HG03565 (cell line): ENCODE results near the gene FCHO2.

Experiments
- ATAC-seq: cut with Tn5 transposase; IDR thresholded peaks from one replicate; pipeline ENCODE4 v1.9.1; 2021; ENCODE audit warnings: mild to moderate bottlenecking, moderate library complexity; ENCODE audit not compliant: unreplicated experiment

Gene FCHO2

GRCh38 chr5:73132759-73133158 lies 176.9 kb downstream of the FCHO2 start:
- no peak for ATAC-seq

- ATAC-seq, result no peak
Measured at GRCh38 chr5:73135021-73135420, 179.2 kb downstream of the FCHO2 start.

GRCh38 chr5:73135429-73136054 lies 179.7 kb downstream of the FCHO2 start:
- ATAC-seq, result no peak

- ATAC-seq, result no peak
Measured at GRCh38 chr5:73136055-73136562, 180.3 kb downstream of the FCHO2 start.

GRCh38 chr5:73137563-73138530 lies 182.0 kb downstream of the FCHO2 start:
- no peak for ATAC-seq

DNA sequence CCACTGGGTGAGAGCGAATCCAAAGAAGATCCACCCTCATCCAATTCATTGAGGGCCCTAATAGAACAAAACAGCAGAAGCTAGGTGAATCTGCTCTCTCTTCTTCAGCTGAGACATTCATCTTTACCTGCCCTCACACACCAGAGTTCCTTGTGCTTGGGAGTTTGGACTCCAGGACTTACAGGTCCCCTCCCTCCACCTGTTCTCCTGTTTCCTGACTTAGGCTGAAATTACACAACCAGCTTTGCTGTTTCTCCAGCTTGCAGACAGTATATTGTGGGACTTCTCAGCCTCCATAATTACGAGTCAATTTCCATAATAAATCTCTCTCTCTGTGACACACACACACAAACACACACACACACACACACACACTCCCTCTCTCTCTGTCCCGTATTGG lies 183.6 kb downstream of the FCHO2 start:
- no peak for ATAC-seq
